ENCODE measurements around the gene CYP24A1.

CYP24A1 gene

GRCh38 chr20:54161008-54161820 lies 12.6 kb downstream of the CYP24A1 start:
- TF ChIP-seq REST (IDR thresholded peaks at IDR 0.05; ENCODE audit: insufficient read depth in 1 of 2, low read depth in 2 of 2, low read length in 2 of 2) (no peak), POLR2AphosphoS5 (IDR thresholded peaks at IDR 0.05; ENCODE audit: low read depth, low read length) (no peak), TAF1 (IDR thresholded peaks at IDR 0.05; ENCODE audit: borderline replicate concordance, insufficient read depth, low read length) (no peak), SIN3A (IDR thresholded peaks at IDR 0.05; ENCODE audit: borderline replicate concordance, insufficient read depth, low read length) (no peak), FOXP2 (optimal IDR thresholded peaks at IDR 0.05; ENCODE audit: borderline replicate concordance, extremely low read depth, extremely low read length, insufficient read depth) (no peak)

GRCh38 chr20:54160065-54161007 lies 13.4 kb downstream of the CYP24A1 start:
- no peak for TF ChIP-seq TAF1 (IDR thresholded peaks at IDR 0.05; ENCODE audit: borderline replicate concordance, insufficient read depth, low read length)
- TF ChIP-seq REST (IDR thresholded peaks at IDR 0.05; ENCODE audit: insufficient read depth in 1 of 2, low read depth in 2 of 2, low read length in 2 of 2) = no peak
- no peak for TF ChIP-seq SIN3A (IDR thresholded peaks at IDR 0.05; ENCODE audit: borderline replicate concordance, insufficient read depth, low read length)
- TF ChIP-seq POLR2AphosphoS5 (IDR thresholded peaks at IDR 0.05; ENCODE audit: low read depth, low read length) = no peak

- TF ChIP-seq POLR2AphosphoS5 (IDR thresholded peaks at IDR 0.05; ENCODE audit: low read depth, low read length) = no peak
Measured at GRCh38 chr20:54158856-54159418, 14.8 kb downstream of the CYP24A1 start.

- TF ChIP-seq POLR2AphosphoS5 (IDR thresholded peaks at IDR 0.05; ENCODE audit: low read depth, low read length) (no peak), FOXP2 (optimal IDR thresholded peaks at IDR 0.05; ENCODE audit: borderline replicate concordance, extremely low read depth, extremely low read length, insufficient read depth) (no peak), REST (IDR thresholded peaks at IDR 0.05; ENCODE audit: insufficient read depth in 1 of 2, low read depth in 2 of 2, low read length in 2 of 2) (no peak), TAF1 (IDR thresholded peaks at IDR 0.05; ENCODE audit: borderline replicate concordance, insufficient read depth, low read length) (no peak), SIN3A (IDR thresholded peaks at IDR 0.05; ENCODE audit: borderline replicate concordance, insufficient read depth, low read length) (no peak)
Measured at GRCh38 chr20:54158226-54158625, 15.6 kb downstream of the CYP24A1 start.

GRCh38 chr20:54156981-54157835 lies 16.6 kb downstream of the CYP24A1 start:
- no peak for TF ChIP-seq REST (IDR thresholded peaks at IDR 0.05; ENCODE audit: insufficient read depth in 1 of 2, low read depth in 2 of 2, low read length in 2 of 2)
- TF ChIP-seq FOXP2 (optimal IDR thresholded peaks at IDR 0.05; ENCODE audit: borderline replicate concordance, extremely low read depth, extremely low read length, insufficient read depth) = no peak
- no peak for TF ChIP-seq SIN3A (IDR thresholded peaks at IDR 0.05; ENCODE audit: borderline replicate concordance, insufficient read depth, low read length)
- TF ChIP-seq TAF1 (IDR thresholded peaks at IDR 0.05; ENCODE audit: borderline replicate concordance, insufficient read depth, low read length) = no peak
- TF ChIP-seq POLR2AphosphoS5 (IDR thresholded peaks at IDR 0.05; ENCODE audit: low read depth, low read length) = no peak

Data from PFSK-1 (cell line).